ENCODE measurements around the gene ABLIM1. TPM values are rescaled to one million over a fixed set of nuclear protein-coding genes. Genes with fewer than 3 reads are reported as not detected.

ABLIM1 gene
- total RNA-seq, 2 experiments from 2014 or later: 114 to 116 TPM

DNA sequence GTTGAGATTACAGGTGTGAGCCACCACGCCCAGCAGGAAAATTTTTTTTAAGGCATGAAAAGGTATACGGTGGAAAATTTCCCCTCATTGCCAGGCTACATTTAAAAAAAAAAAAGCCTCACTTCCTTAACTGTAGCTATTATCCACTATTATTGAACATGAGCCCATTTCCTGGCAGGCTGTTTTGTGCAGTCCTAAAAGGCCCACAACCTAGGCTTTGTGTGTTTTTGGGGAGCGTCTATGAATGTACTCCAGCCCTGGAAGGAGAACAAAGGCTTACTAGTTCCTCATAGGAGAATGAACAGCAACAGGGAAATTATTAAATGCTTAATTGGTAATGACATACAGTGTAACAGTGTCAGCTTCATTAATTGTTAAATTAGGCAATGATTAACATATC, 111.0 kb downstream of the ABLIM1 start:
- Mint-ChIP-seq H3K4me3 (peak overlapping the region; percentile 63), H3K27ac (peak overlapping the region; percentile 45), H3K9me3 (no peaks in the 10 kb centered on the region), H3K27me3 (no peaks in the 10 kb centered on the region), H3K36me3 (no peaks in the 10 kb centered on the region), H3K4me1 (peaks cover 57% of the 10 kb centered on the region)
- no peak for DNase-seq

DNA sequence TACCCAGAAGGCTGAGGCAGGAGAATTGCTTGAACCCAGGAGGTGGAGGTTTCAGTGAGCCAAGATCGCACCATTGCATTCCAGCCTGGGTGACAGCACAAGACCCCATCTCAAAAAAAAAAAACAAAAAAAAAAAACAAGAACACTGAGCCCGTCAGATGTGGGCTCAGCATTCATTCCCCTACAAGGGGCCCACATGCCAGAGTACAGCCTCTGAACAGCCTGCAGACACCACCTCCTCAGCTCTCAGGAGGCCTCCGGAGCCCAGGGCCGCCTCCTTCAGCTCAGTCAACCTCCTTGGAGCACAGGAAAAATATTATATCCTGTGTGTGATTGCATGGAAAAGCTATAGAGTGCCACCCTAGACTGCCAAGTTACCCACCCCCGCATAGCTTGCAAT, 112.3 kb downstream of the ABLIM1 start:
- H3K4me3 Mint-ChIP-seq: no peak overlapping the region
- DNase-seq: no peak
- peak overlapping the region; percentile 12 for H3K27ac Mint-ChIP-seq
- peaks cover 69% of the 10 kb centered on the region for H3K4me1 Mint-ChIP-seq
- H3K27me3 Mint-ChIP-seq: no peaks in the 10 kb centered on the region
- no peaks in the 10 kb centered on the region for H3K36me3 Mint-ChIP-seq
- no peaks in the 10 kb centered on the region for H3K9me3 Mint-ChIP-seq

DNA sequence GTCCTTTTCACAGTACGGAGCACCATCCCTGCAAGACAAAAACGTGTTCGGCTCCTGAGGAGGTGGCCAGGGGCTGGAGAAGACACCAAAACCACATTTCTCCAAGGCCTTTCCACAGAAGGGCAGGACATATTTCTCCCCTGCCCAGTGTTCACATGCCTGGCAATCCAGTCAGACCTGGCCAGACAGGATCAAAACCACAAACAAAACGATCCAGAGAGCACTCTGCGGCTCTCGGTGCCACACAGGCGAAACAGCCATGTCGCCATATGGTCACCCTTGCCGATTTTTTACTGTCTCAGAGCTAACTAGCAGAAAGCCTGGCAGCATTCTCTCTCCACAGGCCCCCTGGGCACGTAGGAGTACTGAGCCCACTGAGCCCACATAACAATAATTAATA, 113.0 kb downstream of the ABLIM1 start:
- Mint-ChIP-seq H3K36me3 (no peaks in the 10 kb centered on the region), H3K9me3 (no peaks in the 10 kb centered on the region), H3K4me3 (peak overlapping the region; percentile 70), H3K4me1 (peaks cover 76% of the 10 kb centered on the region), H3K27ac (peak overlapping the region; percentile 91), H3K27me3 (no peaks in the 10 kb centered on the region)
- DNase-seq: no peak

DNA sequence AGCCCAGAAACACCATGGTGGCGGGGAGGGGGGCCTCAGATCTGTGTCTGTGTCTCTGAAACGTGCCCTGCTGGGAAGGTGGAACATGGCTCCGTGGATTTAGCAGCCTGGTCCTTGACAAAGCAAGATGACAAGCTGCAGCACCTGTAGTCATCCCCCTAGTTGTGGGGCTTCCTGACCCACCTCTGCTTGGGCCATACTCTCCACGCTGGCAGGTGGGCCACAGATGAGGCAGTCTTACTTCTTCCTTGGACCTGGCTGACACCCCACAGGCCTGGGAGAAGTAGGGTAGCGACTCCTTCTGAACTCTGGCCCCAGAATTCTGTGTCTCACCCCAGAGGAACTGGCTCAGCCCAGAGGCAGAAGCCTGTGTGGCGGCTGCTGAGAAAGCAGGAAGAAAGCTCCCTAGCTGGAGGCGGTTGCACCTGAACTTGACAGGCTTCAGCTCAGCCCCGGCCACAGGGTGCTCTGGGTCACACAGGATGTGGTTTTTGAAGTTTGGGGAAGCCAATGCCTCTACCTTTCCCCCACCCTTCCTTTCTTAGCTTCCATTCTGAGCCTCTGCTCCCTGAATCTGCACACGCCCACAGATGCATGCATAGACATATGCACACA, 113.9 kb downstream of the ABLIM1 start:
- Mint-ChIP-seq H3K9me3 (no peaks in the 10 kb centered on the region), H3K36me3 (no peaks in the 10 kb centered on the region), H3K4me1 (peaks cover 85% of the 10 kb centered on the region), H3K27me3 (no peaks in the 10 kb centered on the region), H3K4me3 (peak overlapping the region; percentile 70), H3K27ac (peak overlapping the region; percentile 91)
- DNase-seq: peak; percentile 77

DNA sequence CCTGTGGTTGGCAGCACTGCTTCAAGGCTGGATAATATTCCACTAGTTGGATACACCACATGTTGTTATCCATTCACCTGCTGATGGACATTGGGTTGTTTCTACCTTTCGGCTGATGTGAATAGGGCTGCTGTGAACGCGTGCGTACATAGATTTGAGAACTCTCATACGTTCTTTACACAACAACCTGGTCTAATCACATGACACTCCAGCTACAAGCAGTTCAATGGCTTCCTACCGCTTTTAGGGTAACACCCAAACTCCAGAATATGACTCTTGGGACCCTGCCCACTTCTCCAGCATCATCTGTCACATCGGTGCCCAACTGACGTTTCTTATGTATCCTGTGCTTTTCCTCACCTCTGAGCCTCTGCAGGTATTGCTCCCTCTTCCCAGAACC, 114.6 kb downstream of the ABLIM1 start:
- Mint-ChIP-seq H3K4me1 (peaks cover 91% of the 10 kb centered on the region), H3K27ac (peak overlapping the region; percentile 91), H3K36me3 (no peaks in the 10 kb centered on the region), H3K27me3 (no peaks in the 10 kb centered on the region), H3K4me3 (peak overlapping the region; percentile 70), H3K9me3 (no peaks in the 10 kb centered on the region)
- DNase-seq: no peak

DNA sequence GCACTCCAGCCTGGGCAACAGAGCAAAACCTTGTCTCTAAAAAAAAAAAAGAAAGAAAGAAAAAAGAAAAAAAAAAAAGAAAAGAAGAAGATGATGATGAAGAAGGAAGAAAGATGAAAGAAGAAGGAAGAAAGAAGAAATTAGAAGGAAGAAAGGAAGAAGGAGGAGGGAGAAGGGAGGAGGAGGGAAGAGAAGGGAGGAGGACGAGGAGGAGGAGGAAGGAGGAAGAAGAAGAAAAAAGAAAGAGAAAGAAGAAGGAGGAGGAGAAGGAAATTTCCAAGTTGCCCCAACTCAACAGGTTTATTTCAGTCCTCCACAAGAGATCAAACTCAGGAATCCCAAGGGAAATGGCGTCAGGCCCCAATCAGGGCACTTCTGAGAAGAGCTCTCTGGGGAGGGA, 115.7 kb downstream of the ABLIM1 start:
- no peaks in the 10 kb centered on the region for H3K9me3 Mint-ChIP-seq
- H3K4me1 Mint-ChIP-seq: peaks cover 92% of the 10 kb centered on the region
- no peaks in the 10 kb centered on the region for H3K36me3 Mint-ChIP-seq
- no peaks in the 10 kb centered on the region for H3K27me3 Mint-ChIP-seq
- peak overlapping the region; percentile 99 for H3K27ac Mint-ChIP-seq
- DNase-seq: no peak
- no peak overlapping the region for H3K4me3 Mint-ChIP-seq

DNA sequence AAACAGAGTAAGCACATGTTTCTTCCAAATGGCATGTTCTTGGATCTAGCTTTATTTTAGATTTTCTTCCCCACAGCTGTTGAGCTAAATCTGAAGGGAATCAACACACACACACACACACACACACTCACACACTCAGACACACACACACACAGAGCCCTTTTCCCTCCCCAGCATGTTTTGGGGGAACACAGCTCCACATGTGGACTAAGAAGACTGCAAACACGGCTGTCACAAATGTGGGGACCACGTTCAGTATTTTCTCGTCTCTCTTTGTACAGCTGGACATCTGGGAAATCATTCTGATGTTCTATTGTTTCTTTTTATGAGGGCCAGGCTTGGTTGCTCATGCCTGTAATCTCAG, 116.3 kb downstream of the ABLIM1 start:
- Mint-ChIP-seq H3K27me3 (no peaks in the 10 kb centered on the region), H3K4me1 (peaks cover 87% of the 10 kb centered on the region), H3K27ac (peak overlapping the region; percentile 99), H3K9me3 (peaks cover under 1% of the 10 kb centered on the region), H3K36me3 (no peaks in the 10 kb centered on the region), H3K4me3 (peak overlapping the region; percentile 40)
- DNase-seq: no peak

DNA sequence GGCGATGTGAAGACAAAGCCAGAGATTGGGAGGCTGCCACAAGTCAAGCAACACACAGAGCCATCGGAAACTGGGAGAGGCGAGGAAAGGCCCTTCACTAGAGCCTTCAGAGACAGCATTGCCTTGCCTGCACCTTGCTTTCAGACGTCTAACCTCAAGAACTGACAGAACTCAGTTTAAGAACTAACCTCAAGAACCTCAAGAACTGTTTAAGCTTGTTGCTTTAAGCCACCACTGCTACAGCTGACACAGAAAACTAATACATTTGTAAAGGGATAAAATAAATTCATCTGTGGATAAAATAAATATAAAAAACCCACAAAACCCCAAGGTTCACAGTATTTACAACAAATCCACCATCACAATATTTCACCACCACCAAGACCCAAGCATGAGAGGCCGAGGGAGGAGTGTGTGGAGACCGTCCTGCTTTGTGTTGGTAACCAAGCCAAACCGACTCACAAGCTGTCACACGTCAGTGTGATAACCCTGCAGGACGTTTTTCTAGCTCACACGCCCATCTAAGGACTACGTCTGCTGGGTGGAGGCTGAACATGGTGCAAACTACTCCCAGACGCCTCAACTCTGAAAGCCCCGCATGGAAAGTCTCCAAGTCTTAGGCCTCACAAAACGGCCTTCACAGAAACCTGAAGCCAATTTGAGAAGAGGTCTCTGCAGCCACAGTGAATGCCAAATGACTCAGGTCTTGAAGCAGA, 116.8 kb downstream of the ABLIM1 start:
- H3K4me3 Mint-ChIP-seq: peak overlapping the region; percentile 68
- peaks cover 84% of the 10 kb centered on the region for H3K4me1 Mint-ChIP-seq
- no peaks in the 10 kb centered on the region for H3K27me3 Mint-ChIP-seq
- peaks cover 3% of the 10 kb centered on the region for H3K9me3 Mint-ChIP-seq
- no peaks in the 10 kb centered on the region for H3K36me3 Mint-ChIP-seq
- H3K27ac Mint-ChIP-seq: peak overlapping the region; percentile 99
- peak; percentile 78 for DNase-seq

DNA sequence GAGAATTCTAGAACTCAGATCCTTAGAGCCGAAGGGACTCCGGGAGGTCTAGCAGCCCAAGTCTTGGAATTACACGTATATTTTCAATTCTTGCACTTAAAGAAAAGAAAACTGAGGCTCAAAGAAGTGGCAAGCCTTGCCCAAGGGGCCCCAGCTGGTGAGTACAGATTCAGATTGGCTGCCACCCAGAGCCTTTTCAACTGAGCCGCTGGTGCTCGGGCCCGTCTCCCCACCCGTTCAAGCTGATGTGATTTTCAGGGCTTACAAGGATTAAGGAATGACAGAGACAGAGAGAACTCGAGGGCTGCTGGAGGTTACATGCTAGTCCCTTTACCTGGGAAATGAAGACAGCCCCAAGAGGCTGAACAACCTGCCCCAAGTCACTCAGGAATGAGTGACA, 117.8 kb downstream of the ABLIM1 start:
- H3K4me1 Mint-ChIP-seq: peaks cover 77% of the 10 kb centered on the region
- H3K27me3 Mint-ChIP-seq: no peaks in the 10 kb centered on the region
- DNase-seq: no peak
- peak overlapping the region; percentile 68 for H3K4me3 Mint-ChIP-seq
- peaks cover 3% of the 10 kb centered on the region for H3K9me3 Mint-ChIP-seq
- H3K27ac Mint-ChIP-seq: peak overlapping the region; percentile 99
- no peaks in the 10 kb centered on the region for H3K36me3 Mint-ChIP-seq

DNA sequence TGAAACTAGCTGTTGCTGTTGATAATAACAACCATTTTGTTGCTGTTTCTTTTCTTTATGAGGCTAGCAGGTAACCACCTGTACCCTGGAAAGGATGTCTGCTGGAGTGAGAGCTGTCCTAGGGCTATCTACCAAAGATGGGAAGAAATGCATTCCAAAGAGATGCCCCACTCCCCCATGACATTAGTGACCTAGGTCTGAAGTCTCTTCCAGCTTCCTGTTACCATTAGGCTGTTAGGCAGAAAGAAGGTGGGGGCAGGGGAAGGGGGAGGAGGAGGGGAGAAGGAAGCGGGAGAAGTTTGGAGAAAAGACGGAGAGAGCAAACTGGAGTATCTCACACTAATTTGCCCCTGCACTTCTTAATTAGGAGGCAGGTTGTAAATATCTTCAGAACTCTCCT, 118.5 kb downstream of the ABLIM1 start:
- Mint-ChIP-seq H3K9me3 (peaks cover 3% of the 10 kb centered on the region), H3K36me3 (no peaks in the 10 kb centered on the region), H3K4me3 (peak overlapping the region; percentile 68), H3K27me3 (no peaks in the 10 kb centered on the region), H3K4me1 (peaks cover 75% of the 10 kb centered on the region), H3K27ac (peak overlapping the region; percentile 99)
- DNase-seq: no peak

DNA sequence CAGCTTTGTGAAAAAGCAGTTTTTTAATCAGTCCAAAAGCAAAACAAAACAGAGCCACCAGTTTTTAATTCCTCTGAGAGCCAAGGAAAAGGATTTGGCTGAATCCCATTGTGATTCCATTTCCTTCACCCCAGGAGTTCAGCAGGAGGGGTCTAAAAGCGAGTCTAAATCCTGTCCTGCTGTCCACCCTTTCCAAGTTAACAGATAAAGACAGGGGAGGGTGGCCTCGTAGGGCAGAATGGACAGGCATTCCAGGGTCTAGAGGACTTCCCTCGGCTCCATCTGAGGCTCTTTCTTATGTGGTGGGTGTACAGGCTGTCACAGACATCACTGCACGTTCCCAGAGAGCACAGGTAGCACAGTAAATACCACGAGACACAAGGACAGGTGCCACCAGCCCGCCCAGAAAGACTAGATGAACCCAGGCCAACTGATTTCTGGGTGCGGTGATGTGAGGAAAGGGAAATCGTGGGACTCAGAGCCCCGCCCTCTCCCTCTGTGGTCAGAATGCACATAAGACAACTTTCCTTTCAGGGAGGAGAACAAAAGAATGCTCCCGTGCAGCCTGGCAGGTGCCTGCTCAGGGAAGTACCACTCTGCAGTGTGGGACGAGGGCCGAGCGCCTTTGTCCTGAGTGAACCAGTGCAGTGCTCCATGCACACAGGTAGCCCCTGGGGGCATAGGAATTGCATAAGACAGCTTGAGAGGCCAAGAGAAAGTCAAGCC, 119.7 kb downstream of the ABLIM1 start:
- Mint-ChIP-seq H3K9me3 (peaks cover 3% of the 10 kb centered on the region), H3K27ac (peak overlapping the region; percentile 99), H3K4me1 (peaks cover 63% of the 10 kb centered on the region), H3K27me3 (no peaks in the 10 kb centered on the region), H3K4me3 (peak overlapping the region; percentile 71), H3K36me3 (no peaks in the 10 kb centered on the region)
- DNase-seq: peak; percentile 57

DNA sequence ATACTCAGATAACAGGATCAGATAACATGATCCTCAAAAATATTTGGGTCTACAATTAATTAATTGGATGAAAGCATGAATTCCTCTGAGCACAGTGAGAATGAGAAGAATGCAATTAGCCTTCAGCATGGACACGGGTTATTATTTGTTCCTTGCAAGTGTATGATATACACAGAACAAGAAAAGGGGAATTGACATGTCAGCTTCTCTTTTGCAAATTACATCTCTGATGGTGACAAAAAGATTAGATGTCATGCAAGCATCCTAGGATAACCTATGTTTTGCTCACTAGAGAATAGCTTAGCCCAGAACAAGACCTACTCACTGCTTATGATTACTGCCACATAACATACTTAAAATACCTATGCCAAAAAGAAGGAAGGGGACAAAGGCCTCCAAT, 120.3 kb downstream of the ABLIM1 start:
- H3K9me3 Mint-ChIP-seq: peaks cover 3% of the 10 kb centered on the region
- DNase-seq: no peak
- H3K36me3 Mint-ChIP-seq: no peaks in the 10 kb centered on the region
- H3K27me3 Mint-ChIP-seq: no peaks in the 10 kb centered on the region
- no peak overlapping the region for H3K4me3 Mint-ChIP-seq
- H3K27ac Mint-ChIP-seq: peak overlapping the region; percentile 99
- H3K4me1 Mint-ChIP-seq: peaks cover 59% of the 10 kb centered on the region

DNA sequence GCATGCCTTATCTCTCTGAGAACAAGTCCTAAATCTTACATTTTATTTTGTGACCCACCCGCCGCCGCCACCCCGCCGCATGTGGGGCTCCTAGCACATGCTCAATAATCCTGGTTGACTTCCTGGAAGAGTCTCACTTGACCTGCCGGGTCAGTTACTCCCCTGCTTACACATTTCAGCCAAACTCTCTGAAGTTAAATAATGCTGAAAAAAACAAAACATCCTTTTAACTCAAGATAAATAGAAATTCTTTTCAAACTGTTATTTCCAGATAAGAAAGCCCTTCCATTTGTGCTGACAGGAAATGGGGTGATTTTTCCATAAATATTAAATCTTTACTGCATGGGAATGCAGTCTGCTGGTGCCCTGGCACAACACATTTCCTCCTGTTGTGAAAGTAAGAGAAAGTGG, 123.5 kb downstream of the ABLIM1 start:
- Mint-ChIP-seq H3K4me1 (peaks cover 30% of the 10 kb centered on the region), H3K9me3 (peaks cover 3% of the 10 kb centered on the region), H3K4me3 (no peak overlapping the region), H3K36me3 (no peaks in the 10 kb centered on the region), H3K27ac (no peak overlapping the region), H3K27me3 (no peaks in the 10 kb centered on the region)
- DNase-seq: no peak

DNA sequence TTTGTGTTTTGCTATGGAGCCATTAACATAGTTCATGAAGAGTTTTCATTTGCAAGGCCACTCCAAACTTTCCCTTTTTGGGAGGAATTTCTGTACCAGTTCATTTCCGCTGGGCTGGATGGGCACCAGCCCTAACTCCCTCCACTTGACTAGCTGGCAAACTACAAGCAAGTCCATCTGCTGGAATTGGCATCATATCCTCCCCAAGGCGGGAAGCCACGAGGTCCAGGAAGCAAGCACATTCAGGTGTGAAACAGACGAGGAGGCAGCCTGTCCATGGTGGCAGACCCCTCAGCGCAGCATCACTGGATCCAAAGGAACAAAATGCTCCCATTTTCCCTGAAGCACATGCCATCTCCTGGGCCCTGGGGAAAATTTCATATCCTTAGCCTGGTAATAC, 125.8 kb downstream of the ABLIM1 start:
- Mint-ChIP-seq H3K27ac (no peak overlapping the region), H3K9me3 (peaks cover 3% of the 10 kb centered on the region), H3K27me3 (no peaks in the 10 kb centered on the region), H3K4me3 (no peak overlapping the region), H3K4me1 (peaks cover 21% of the 10 kb centered on the region), H3K36me3 (peaks cover 2% of the 10 kb centered on the region)
- DNase-seq: no peak

DNA sequence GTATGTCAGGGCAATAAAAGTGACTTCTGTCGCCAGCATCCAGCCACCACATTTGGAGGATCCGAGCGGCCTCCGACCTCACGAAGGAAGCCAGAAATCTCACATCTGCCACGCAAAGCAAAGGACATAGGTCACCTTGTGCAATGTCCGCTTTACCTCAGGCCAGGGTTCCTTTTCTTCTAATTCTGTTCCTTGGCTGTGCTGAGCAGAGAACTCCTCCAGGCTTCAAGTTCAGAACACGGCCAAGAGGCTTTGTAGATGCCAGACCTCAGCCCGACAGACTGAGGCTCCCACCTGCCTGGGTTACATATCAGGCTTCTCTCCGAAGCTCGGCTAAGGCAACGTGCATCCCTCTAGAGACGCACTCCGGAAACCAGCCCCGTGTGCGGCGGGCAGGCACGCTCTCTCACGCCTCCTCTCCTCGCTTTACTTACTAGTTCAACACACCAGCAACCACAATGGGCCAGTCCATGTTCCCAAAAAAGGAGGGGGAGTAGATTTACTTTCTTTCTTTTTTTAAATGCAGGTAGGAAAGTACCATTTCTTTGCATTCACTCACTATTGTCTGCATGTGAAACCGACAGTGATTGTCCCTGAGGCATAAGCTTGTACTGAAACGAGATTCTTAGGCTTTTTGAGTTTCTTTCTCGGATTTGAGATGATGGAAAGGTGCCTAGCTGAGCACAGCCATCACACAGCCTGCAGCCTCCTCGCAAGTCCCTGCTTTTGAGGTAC, 131.4 kb downstream of the ABLIM1 start:
- H3K36me3 Mint-ChIP-seq: peaks cover 10% of the 10 kb centered on the region
- peak overlapping the region; percentile 94 for H3K4me3 Mint-ChIP-seq
- no peaks in the 10 kb centered on the region for H3K9me3 Mint-ChIP-seq
- DNase-seq: peak; percentile 89
- peaks cover 62% of the 10 kb centered on the region for H3K4me1 Mint-ChIP-seq
- no peaks in the 10 kb centered on the region for H3K27me3 Mint-ChIP-seq
- peak overlapping the region; percentile 99 for H3K27ac Mint-ChIP-seq

All from activated naive CD8-positive, alpha-beta T cell treated with anti-CD3 and anti-CD28 coated beads for 36 hours (primary cell).